K562 (cell line): ENCODE results near the gene ACTN4. TPM values are rescaled to one million over a fixed set of nuclear protein-coding genes. Genes with fewer than 3 reads are reported as not detected.
A peak's percentile ranks its signal among the peaks of the same experiment; 100 is the strongest.

Source experiments
- ATAC-seq: fragments of 200-7000 bp; cut with Tn5 transposase; 3 replicates; pipeline ENCODE4 v1.9.1; 2020; ENCODE audit warnings: moderate library complexity
- BruUV-seq: library from RNA; stranded (reverse); fragments of 400-500 nt; replicated peaks from 2 replicates; lab custom pipeline; 2021; lab: Mats Ljungman, UMichigan
- CTCF ChIA-PET: fragments of 300-600 bp; formaldehyde crosslinking; extraction: SDS; loops from one replicate; lab custom pipeline; 2021; ENCODE audit warnings: low intra/inter-chr PET ratio; lab: Yijun Ruan, JAX
- POLR2A ChIA-PET: fragments of 300-600, 350-650 bp; sonication (Branson Sonifier 250); formaldehyde crosslinking; extraction: SDS; loops from one replicate; lab custom pipeline; 2021; ENCODE audit warnings: antibody characterized with exemption, inconsistent platforms; lab: Yijun Ruan, JAX
- DNase-seq, 4 experiments: peaks; one replicate each; pipeline versions ENCODE4 v3.0.0 to v3.0.0-alpha.2; 2011 to 2018; ENCODE audit warnings: low spot score in 3 of 4, mixed read lengths in 3 of 4; ENCODE audit errors: extremely low read depth in 1 of 4
- FAIRE-seq: peaks from 2 replicates; lab custom pipeline; 2011; peaks lifted over from hg19 to GRCh38; lab: Jason Lieb, UNC
- H2AFZ ChIP-seq: 2 replicates; pipeline ENCODE4 v1.6.0; 2011; ENCODE audit warnings: low read depth, low read length, control low read depth, inconsistent platforms
- H3K27ac ChIP-seq: fragments of 200-600 bp; 3 replicates; pipeline ENCODE4 v1.8.0; 2011; ENCODE audit warnings: low read depth, mild to moderate bottlenecking, control low read depth, inconsistent platforms, low read length, moderate library complexity, mixed read lengths; ENCODE audit errors: extremely low read depth
- H3K27me3 ChIP-seq, 2 experiments: fragments of 300-600 bp in 1 of 2; 2 replicates in 1 of 2; 3 replicates in 1 of 2; pipeline versions ENCODE4 v1.6.0 to v1.8.0; 2011; ENCODE audit warnings: inconsistent platforms in 2 of 2, low read length in 2 of 2, mild to moderate bottlenecking in 1 of 2, mixed read lengths in 1 of 2, moderate library complexity in 1 of 2; ENCODE audit not compliant: control insufficient read depth in 2 of 2, insufficient read depth in 2 of 2
- H3K36me3 ChIP-seq: fragments of 300-600 bp; 3 replicates; pipeline ENCODE4 v1.8.0; 2011; ENCODE audit warnings: mild to moderate bottlenecking, low read length, inconsistent platforms; ENCODE audit not compliant: control insufficient read depth, insufficient read depth
- H3K4me1 ChIP-seq, 2 experiments: fragments of 200-600 bp in 1 of 2; replicated peaks in 1 of 2; 2 replicates in 1 of 2; 3 replicates in 1 of 2; pipeline versions ENCODE4 v1.5.1 to v1.8.0; 2011; ENCODE audit warnings: inconsistent platforms in 2 of 2, low read length in 2 of 2, mild to moderate bottlenecking in 1 of 2, mixed read lengths in 1 of 2, moderate library complexity in 1 of 2; ENCODE audit not compliant: control insufficient read depth in 2 of 2, insufficient read depth in 2 of 2
- H3K4me2 ChIP-seq: 2 replicates; pipeline ENCODE4 v1.6.1; 2011; ENCODE audit warnings: low read length, control low read depth, inconsistent platforms, mixed read lengths; ENCODE audit not compliant: insufficient read depth
- H3K4me3 ChIP-seq: fragments of 200-600 bp; sonication (generic), shearing (Covaris generic); 2 replicates; pipeline ENCODE4 v1.5.1; 2016; ENCODE audit warnings: control low read depth, inconsistent platforms
- H3K79me2 ChIP-seq: fragments of 200-600 bp; 3 replicates; pipeline ENCODE4 v1.8.0; 2011; ENCODE audit warnings: low read length, inconsistent platforms; ENCODE audit not compliant: control insufficient read depth, insufficient read depth
- H3K9ac ChIP-seq, 2 experiments: 2 replicates each; pipeline versions ENCODE4 v1.6.0 to v1.6.1; 2011; ENCODE audit warnings: low read depth in 2 of 2, low read length in 2 of 2, control low read depth in 1 of 2, inconsistent platforms in 1 of 2, mild to moderate bottlenecking in 1 of 2, mixed read lengths in 1 of 2; ENCODE audit not compliant: insufficient read depth in 1 of 2
- H3K9me1 ChIP-seq: one replicate; pipeline ENCODE4 v1.6.0; 2011; ENCODE audit warnings: inconsistent platforms, mild to moderate bottlenecking, low read length, moderate library complexity; ENCODE audit not compliant: control insufficient read depth, insufficient read depth
- H3K9me3 ChIP-seq: replicated peaks from 2 replicates; pipeline ENCODE4 v1.5.1; 2011; ENCODE audit warnings: low read depth, low read length, inconsistent platforms; ENCODE audit not compliant: control insufficient read depth, insufficient read depth
- H4K20me1 ChIP-seq: replicated peaks from 2 replicates; pipeline ENCODE4 v1.6.1; 2011; ENCODE audit warnings: low read length, inconsistent platforms, mixed read lengths; ENCODE audit not compliant: control insufficient read depth, insufficient read depth
- CREM ChIP-seq: IDR thresholded peaks from 2 replicates; pipeline ENCODE4 v1.6.1; 2014; ENCODE audit warnings: antibody characterized with exemption, low read depth
- NR4A1 ChIP-seq, 2 experiments: fragments of 250-450 bp in 1 of 2; fragments of 450-650 bp in 1 of 2; sonication (Bioruptor Pico) in 1 of 2; IDR thresholded peaks; 2 replicates each; pipeline versions ENCODE4 v1.4.0 to v1.6.1; 2016 to 2020; ENCODE audit warnings: mild to moderate bottlenecking in 2 of 2, missing compliant biosample characterization in 1 of 2, missing genetic modification characterization in 1 of 2, moderate library complexity in 1 of 2
- POLR2G ChIP-seq: fragments of 200-400 bp; formaldehyde crosslinking; IDR thresholded peaks from 2 replicates; pipeline ENCODE4 v1.6.1; 2017; ENCODE audit warnings: low read depth, mild to moderate bottlenecking, antibody characterized with exemption, low read length, moderate library complexity
- RBM22 ChIP-seq: fragments of 200-400 bp; formaldehyde crosslinking; IDR thresholded peaks from 2 replicates; pipeline ENCODE4 v1.6.1; 2018; ENCODE audit warnings: low read length, low read depth; ENCODE audit not compliant: poor library complexity, severe bottlenecking
- TAF7 ChIP-seq: fragments of 450-650 bp; IDR thresholded peaks from 2 replicates; pipeline ENCODE4 v1.6.1; 2016; ENCODE audit warnings: missing genetic modification characterization, missing compliant biosample characterization
- WGBS: fragments of 100-300 bp; shearing (Covaris generic); methylation state at CpG from one replicate; pipeline ENCODE4 v1.1.6; 2016; ENCODE audit warnings: low coverage, mixed read lengths; ENCODE audit not compliant: insufficient coverage; ENCODE audit errors: missing lambda C conversion rate; 5-methylcytosine and 5-hydroxymethylcytosine counted together
- in situ Hi-C: fragments of 300-500 bp; cut with MboI; formaldehyde crosslinking; loops from 4 replicates; pipeline ENCODE4 v1.15.0; 2018; ENCODE audit warnings: inconsistent platforms, mixed read lengths
- intact Hi-C: fragments of 100-400 bp; cut with micrococcal nuclease; formaldehyde crosslinking; loops from 2 replicates; pipeline ENCODE4 v1.14.2; 2022
- polyA plus RNA-seq, 8 experiments: library from polyadenylated mRNA; depleted of rRNA in 4 of 8; stranded (reverse) in 5 of 8; unstranded in 3 of 8; fragments of >200 nt; fragmentation: Nextera tagmentation in 2 of 8; fragmentation: Illumina TruSeq in 1 of 8; extraction: Ambion mirVana in 2 of 8; extraction: Trizol in 1 of 8; gene quantifications; 2 replicates each; pipeline versions ENCODE4 v1.2.1 to v1.2.3, GENCODE V29; 2011 to 2014; ENCODE audit warnings: inconsistent platforms in 1 of 8, missing spikeins in 1 of 8
- total RNA-seq, 7 experiments: library from RNA; depleted of rRNA in 6 of 7; stranded (reverse); fragments of >200 nt in 6 of 7; fragmentation: Illumina TruSeq in 2 of 7; extraction: Trizol in 2 of 7; gene quantifications; 2 replicates each; pipeline versions ENCODE4 v1.2.1 to v1.2.3, GENCODE V29; 2011 to 2021; ENCODE audit warnings: low replicate concordance in 1 of 7
- TF ChIP-seq, protein P1 (sequence below): sonication (generic); formaldehyde crosslinking; IDR thresholded peaks from 2 replicates; pipeline ENCODE4 v1.8.1; 2023; ENCODE audit warnings: mild to moderate bottlenecking, missing genetic modification reagents
- TF ChIP-seq, protein P2 (sequence below), 2 experiments: fragments of 450-650 bp; conservative IDR thresholded peaks; 2 replicates each; pipeline ENCODE4 v1.6.1; 2017; ENCODE audit warnings: mild to moderate bottlenecking in 2 of 2, moderate library complexity in 2 of 2

Gene ACTN4
- total and polyA plus RNA-seq, 9 of the 15 experiments (the other 6 are each of a cell fraction or from before 2014, with no cell fraction given) = 3.1 to 385 (median 125) TPM

DNA sequence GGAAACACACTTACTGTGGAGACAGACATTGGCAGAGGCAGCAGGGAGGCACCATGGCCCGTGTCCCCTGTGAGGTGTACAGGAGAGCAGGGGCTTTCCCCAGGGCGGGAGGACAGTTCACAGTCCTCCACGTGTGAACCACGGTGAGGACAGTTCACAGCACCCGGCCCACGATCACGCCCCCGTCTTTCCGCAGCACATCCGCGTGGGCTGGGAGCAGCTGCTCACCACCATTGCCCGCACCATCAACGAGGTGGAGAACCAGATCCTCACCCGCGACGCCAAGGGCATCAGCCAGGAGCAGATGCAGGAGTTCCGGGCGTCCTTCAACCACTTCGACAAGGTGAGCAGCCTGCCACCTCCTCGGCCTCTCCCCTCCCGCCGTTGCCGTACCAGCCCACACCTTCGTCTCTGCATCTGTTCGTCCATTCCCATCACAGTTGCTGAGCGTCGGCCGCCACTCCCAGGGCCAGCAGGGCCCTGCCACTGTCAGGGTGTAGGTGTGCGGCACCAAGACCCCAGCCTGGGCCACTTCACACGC lies 79.4 kb downstream of the ACTN4 start (continued):
- TF ChIP-seq, protein P1, sequence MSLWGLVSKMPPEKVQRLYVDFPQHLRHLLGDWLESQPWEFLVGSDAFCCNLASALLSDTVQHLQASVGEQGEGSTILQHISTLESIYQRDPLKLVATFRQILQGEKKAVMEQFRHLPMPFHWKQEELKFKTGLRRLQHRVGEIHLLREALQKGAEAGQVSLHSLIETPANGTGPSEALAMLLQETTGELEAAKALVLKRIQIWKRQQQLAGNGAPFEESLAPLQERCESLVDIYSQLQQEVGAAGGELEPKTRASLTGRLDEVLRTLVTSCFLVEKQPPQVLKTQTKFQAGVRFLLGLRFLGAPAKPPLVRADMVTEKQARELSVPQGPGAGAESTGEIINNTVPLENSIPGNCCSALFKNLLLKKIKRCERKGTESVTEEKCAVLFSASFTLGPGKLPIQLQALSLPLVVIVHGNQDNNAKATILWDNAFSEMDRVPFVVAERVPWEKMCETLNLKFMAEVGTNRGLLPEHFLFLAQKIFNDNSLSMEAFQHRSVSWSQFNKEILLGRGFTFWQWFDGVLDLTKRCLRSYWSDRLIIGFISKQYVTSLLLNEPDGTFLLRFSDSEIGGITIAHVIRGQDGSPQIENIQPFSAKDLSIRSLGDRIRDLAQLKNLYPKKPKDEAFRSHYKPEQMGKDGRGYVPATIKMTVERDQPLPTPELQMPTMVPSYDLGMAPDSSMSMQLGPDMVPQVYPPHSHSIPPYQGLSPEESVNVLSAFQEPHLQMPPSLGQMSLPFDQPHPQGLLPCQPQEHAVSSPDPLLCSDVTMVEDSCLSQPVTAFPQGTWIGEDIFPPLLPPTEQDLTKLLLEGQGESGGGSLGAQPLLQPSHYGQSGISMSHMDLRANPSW (CRISPR knock-in tag) = no peak
- TF ChIP-seq, all 486 proteins: peak for 7

GRCh38 chr19:38727306-38727867 lies 79.9 kb downstream of the ACTN4 start:
- H3K36me3 ChIP-seq = peaks cover 92% of the 10 kb centered on the region; the same call in 2 of the 3 replicates
- 97% methylated on average over 12 of the region's 17 CpGs for WGBS

More at GRCh38 chr19:38727306-38727867, 79.9 kb downstream of the ACTN4 start:
- intact Hi-C loops (loop anchor here (5.0 kb wide), 1 partner anchor 50 kb away; no protein-coding TSS in a partner anchor), in situ Hi-C loops (no loop called here)
- H3K9ac ChIP-seq = peak overlapping the region in 1 of 2 experiments; percentile 84; a peak in 2 of 4 replicates
- H3K4me2 ChIP-seq = 0 out of 2 replicates have a peak overlapping the region, but pooled peaks have one; percentile 16
- peak overlapping the region; percentile 46; the same call in 1 of the 3 replicates for H3K27ac ChIP-seq
- ATAC-seq = no peak
- CTCF ChIA-PET = no interaction called here
- no peak for FAIRE-seq
- no peak overlapping the region for H3K4me3 ChIP-seq
- H3K9me3 ChIP-seq = no peaks in the 10 kb centered on the region
- H3K27me3 ChIP-seq = no peaks in the 10 kb centered on the region
- H4K20me1 ChIP-seq = no peaks in the 10 kb centered on the region; the same call in 1 of the 2 replicates
- no TSS peak for BruUV-seq
- peaks cover 11 to 48% of the 10 kb centered on the region in 2 experiments for H3K4me1 ChIP-seq
- TF ChIP-seq CREM (no peak), NR4A1 (CRISPR knock-in tag; IDR thresholded peaks at IDR 0.05) (no peak), NR4A1 (tag; IDR thresholded peaks at IDR 0.05) (no peak), POLR2G (0 out of 2 replicates have a peak, but pooled peaks have one; percentile 36), RBM22 (peak; percentile 23), TAF7 (tag) (no peak)
- TF ChIP-seq, protein P2, sequence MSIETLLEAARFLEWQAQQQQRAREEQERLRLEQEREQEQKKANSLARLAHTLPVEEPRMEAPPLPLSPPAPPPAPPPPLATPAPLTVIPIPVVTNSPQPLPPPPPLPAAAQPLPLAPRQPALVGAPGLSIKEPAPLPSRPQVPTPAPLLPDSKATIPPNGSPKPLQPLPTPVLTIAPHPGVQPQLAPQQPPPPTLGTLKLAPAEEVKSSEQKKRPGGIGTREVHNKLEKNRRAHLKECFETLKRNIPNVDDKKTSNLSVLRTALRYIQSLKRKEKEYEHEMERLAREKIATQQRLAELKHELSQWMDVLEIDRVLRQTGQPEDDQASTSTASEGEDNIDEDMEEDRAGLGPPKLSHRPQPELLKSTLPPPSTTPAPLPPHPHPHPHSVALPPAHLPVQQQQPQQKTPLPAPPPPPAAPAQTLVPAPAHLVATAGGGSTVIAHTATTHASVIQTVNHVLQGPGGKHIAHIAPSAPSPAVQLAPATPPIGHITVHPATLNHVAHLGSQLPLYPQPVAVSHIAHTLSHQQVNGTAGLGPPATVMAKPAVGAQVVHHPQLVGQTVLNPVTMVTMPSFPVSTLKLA (conservative IDR thresholded peaks at IDR 0.05) = no peak
- POLR2A ChIA-PET = no interaction called here
- no peak for DNase-seq
- H3K9me1 ChIP-seq = no peaks in the 10 kb centered on the region
- no peaks in the 10 kb centered on the region for H3K79me2 ChIP-seq
- H2AFZ ChIP-seq = no peak overlapping the region
